HG03135 (cell line): Measurements from ENCODE around the gene ATP10B.
"Not testable (repeated sequence)": the region's sequence is repeated elsewhere in the genome, so short reads cannot be mapped to it uniquely, and the experiment has no call there.

Experiments
- ATAC-seq: cut with Tn5 transposase; IDR thresholded peaks from one replicate; pipeline ENCODE4 v1.9.1; 2021; ENCODE audit warnings: mild to moderate bottlenecking, moderate library complexity; ENCODE audit not compliant: unreplicated experiment

ATP10B gene

GRCh38 chr5:160757194-160757593, 94.8 kb downstream of the ATP10B start:
- no peak for ATAC-seq

GRCh38 chr5:160750938-160751657, 100.9 kb downstream of the ATP10B start:
- ATAC-seq = no peak

GRCh38 chr5:160749682-160750081, 102.3 kb downstream of the ATP10B start:
- no peak for ATAC-seq

- ATAC-seq = no peak
Measured at GRCh38 chr5:160749026-160749425, 103.0 kb downstream of the ATP10B start.

- ATAC-seq = no peak
Measured at GRCh38 chr5:160747987-160748386, 104.0 kb downstream of the ATP10B start.

- ATAC-seq = no peak
Measured at GRCh38 chr5:160747559-160747958, 104.5 kb downstream of the ATP10B start.

- no peak for ATAC-seq
Measured at GRCh38 chr5:160744268-160745101, 107.5 kb downstream of the ATP10B start.

- ATAC-seq = no peak
Measured at GRCh38 chr5:160743027-160743426, 109.0 kb downstream of the ATP10B start.

- no peak for ATAC-seq
Measured at GRCh38 chr5:160742446-160742845, 109.6 kb downstream of the ATP10B start.

- no peak for ATAC-seq
Measured at GRCh38 chr5:160727296-160727997, 124.6 kb downstream of the ATP10B start.

- no peak for ATAC-seq
Measured at GRCh38 chr5:160726721-160727120, 125.3 kb downstream of the ATP10B start.

- ATAC-seq = no peak
Measured at GRCh38 chr5:160720822-160721221, 131.2 kb downstream of the ATP10B start.

GRCh38 chr5:160715508-160715907, 136.5 kb downstream of the ATP10B start:
- ATAC-seq = not testable (repeated sequence)

GRCh38 chr5:160703547-160704189, 148.3 kb downstream of the ATP10B start:
- no peak for ATAC-seq

- peak; percentile 98 for ATAC-seq
Measured at GRCh38 chr5:160702934-160703333, 149.1 kb downstream of the ATP10B start.

GRCh38 chr5:160702311-160702803, 149.7 kb downstream of the ATP10B start:
- no peak for ATAC-seq

GRCh38 chr5:160701403-160701802, 150.6 kb downstream of the ATP10B start:
- no peak for ATAC-seq

- ATAC-seq = no peak
Measured at GRCh38 chr5:160699301-160699700, 152.7 kb downstream of the ATP10B start.

- ATAC-seq = no peak
Measured at GRCh38 chr5:160697281-160697680, 154.7 kb downstream of the ATP10B start.

GRCh38 chr5:160694896-160695295, 157.1 kb downstream of the ATP10B start:
- no peak for ATAC-seq
